ENCODE measurements around the gene POU6F1.

- TF ChIP-seq, protein P1, sequence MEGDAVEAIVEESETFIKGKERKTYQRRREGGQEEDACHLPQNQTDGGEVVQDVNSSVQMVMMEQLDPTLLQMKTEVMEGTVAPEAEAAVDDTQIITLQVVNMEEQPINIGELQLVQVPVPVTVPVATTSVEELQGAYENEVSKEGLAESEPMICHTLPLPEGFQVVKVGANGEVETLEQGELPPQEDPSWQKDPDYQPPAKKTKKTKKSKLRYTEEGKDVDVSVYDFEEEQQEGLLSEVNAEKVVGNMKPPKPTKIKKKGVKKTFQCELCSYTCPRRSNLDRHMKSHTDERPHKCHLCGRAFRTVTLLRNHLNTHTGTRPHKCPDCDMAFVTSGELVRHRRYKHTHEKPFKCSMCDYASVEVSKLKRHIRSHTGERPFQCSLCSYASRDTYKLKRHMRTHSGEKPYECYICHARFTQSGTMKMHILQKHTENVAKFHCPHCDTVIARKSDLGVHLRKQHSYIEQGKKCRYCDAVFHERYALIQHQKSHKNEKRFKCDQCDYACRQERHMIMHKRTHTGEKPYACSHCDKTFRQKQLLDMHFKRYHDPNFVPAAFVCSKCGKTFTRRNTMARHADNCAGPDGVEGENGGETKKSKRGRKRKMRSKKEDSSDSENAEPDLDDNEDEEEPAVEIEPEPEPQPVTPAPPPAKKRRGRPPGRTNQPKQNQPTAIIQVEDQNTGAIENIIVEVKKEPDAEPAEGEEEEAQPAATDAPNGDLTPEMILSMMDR (IDR thresholded peaks at IDR 0.05; ENCODE audit: poor library complexity) = no peak
- no peak for TF ChIP-seq EZH2 (IDR thresholded peaks at IDR 0.05; ENCODE audit: borderline replicate concordance)
Measured at GRCh38 chr12:51139292-51139844, 78.5 kb downstream of the POU6F1 start.

Data from hepatocyte (in vitro differentiated cells).